SW480 (cell line): Measurements from ENCODE around the gene DLGAP1.

Experiments
- DNase-seq: peaks from one replicate; pipeline ENCODE4 v3.0.0-alpha.2; 2016; ENCODE audit warnings: low spot score

The DLGAP1 gene

DNA sequence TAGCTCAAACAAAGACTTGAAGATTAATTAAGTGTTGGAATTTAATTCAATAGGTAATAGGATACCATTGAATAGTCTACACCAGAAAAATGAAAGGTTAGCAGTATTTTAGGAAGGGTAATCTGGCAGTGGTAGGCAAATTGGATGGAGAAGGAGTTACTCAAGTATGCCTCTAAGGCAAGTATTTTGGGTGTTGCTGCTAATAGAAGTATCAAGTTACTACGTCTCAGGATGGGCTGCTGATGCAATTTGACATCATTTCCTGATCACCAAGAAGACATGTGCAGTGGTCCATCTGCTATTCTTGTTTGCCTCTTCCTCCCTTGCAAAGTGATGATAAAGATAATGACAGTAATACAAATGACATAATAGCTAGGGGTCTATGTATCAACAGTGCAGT lies 519.8 kb downstream of the DLGAP1 start:
- DNase-seq: no peak

DNA sequence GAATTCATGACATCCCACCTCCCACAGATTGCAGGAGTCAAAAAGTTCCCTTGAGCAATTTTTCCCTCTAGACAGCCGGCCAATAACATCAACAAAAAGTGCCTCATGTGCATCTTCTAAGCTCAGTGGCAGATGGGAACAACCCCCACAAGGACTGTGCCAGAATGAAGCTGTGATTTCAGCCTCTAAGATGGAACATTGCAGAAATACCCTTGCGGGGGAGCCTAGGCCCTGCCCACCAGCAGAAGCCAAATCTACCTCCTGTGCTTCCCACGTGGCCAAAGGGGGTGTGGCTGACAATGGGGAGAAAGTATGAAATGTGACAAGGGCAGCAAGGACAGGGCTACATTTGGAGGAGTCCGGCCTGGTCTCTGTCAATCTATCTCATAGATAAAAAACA lies 522.8 kb downstream of the DLGAP1 start:
- DNase-seq: no peak

DNA sequence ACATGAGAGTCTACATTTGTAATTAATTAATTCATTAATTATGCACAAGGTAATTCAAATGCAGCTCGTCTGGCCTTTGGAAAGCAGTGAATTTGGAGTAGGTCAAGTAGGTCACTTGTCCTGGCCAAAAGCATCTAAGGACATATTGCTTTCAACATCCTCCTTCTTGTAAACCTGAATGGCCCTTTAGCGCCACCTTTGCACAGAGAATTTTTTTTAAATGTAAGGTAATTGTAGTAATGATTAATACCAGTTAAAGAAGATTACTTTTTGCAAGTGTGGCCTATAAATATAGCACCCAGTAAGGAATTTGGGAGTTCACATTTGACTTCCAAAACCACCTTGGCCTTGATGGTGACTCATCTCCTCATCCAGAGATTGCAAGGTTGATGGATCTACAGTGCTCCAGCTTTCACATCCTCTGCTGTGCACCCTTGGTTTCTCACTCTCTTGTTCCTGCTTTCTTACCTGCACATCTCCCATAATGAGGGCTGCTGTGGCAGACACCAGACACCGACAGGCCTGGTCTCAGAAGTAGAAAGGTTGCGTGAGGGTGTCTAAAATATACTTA lies 523.5 kb downstream of the DLGAP1 start:
- DNase-seq: no peak

DNA sequence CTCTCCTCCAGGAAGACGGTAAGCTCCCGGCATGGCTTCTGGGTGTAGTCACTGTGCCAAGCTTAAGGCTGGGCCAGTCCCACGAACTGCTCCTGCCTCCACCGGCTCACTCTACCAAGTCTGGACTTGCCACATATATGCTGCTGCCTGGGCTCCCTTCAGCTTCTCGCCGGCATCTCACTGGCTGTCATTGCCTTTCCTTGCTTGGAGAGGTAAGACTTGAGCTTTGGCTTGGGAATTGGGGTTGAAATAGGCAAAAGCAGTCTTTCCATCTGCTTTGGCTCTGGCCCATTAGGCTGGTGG lies 524.1 kb downstream of the DLGAP1 start:
- DNase-seq: no peak

DNA sequence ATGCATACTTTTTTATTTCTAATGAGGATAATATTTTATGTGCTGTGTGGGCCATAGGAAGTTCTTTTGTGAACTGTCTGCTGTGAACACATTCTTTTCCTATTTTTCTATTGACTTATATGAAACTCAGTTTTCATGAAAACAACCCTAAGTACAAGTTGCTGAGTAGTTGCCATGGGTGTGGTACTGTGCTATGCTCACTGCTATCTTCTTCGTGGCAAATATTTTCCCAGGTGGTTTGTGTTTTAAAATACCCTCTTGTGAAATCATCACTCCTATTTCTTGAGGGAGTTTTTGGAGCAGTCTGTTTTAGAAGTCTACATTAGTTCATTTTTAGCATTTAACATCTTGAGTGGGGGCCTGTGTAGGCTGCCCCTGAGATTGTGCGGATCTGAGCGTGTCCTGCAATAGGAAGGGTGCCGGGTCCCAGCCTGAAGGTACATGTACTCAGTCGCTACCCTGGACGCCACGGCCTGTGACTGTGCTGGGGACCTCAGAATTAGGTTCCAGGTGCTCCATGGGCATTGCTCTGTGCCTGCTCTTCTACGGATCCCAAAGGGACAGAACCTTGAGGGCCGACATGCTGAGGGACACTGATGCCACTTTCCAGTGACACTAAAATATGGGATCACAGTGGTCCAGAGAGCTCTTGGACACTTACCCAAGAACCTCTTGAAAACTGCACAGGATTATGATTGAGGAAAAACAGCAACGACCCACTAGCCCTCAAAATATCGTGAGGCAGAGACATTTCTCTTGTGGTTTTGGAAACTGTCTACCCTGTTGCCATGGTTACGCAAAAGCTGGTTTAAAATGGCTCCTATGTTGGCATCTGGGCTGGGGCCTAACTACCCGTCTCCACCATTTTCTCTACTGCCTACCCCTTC lies 524.7 kb downstream of the DLGAP1 start:
- DNase-seq: no peak

DNA sequence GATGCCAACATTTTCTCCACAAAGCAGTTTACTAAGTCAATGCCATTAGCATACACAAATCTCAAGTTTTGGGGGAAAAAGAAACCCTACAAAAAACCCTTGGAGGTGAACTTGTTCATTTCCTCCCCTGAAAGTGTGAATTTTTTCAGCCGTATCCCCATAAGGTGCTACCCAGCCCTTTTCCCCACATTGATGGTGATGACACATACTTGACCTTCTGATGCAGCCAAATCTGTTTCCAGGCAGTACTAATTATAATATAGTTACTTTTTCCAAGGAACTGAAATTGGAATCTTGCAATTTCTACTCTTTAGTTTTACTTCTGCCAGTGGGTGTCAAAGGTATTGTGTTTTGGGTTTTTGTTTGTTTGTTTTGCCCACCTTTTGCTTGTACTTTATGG lies 530.7 kb downstream of the DLGAP1 start:
- DNase-seq: no peak

DNA sequence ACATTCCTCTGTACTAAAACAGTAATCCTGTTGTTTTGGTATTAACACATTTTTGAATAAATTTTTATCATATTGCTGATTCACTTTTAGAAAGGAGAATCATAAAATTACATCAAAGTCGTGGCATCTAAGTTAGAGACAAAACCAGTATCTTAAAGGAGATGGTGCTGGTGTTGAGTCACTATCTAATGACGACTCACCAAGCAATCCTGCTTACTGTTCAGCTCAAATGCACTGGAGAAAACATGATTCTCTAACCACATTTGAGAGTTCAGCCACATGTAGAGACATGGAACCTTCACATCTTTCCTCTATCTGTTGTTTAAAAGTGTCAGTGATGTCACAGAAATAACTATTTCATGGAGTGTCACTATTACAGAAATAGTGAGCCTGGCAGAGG lies 531.4 kb downstream of the DLGAP1 start:
- DNase-seq: no peak

DNA sequence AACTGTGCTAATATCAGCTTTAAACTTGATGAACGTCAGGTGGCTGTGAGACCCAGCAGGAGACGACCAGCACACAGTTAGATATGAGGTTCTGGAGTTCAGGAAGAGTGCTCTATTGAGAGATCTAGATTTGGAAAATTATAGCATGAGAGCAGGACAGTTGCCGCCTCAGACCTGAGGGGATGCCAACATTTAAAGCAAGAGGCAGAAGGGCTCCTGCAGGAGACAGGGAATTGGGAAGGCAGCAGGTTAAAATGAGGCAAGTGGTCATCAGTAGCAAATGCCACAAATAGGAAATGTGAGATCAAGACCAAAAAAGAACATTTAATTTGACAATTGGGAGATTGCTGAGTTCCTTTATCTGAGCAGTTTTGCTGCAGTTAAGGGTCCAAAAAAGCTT lies 533.3 kb downstream of the DLGAP1 start:
- no peak for DNase-seq

DNA sequence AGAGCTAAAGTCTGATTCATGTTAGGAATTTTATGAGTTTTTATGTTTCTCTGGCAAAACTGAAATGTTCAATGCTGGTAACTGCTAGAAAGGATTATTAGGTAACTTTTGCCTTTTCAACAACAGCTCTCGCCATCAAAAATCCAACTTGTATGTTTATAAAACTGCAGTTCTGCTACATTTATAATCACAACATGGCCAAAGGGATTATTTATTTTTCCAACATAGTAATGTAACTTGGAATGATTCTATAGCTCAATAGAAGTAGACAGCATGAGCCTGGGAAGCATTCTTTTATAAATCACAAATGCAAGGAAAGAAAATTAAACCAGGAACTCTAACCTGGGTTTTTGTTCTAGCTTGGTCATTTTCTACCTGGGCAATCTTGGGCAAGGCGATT lies 534.3 kb downstream of the DLGAP1 start:
- DNase-seq: no peak

DNA sequence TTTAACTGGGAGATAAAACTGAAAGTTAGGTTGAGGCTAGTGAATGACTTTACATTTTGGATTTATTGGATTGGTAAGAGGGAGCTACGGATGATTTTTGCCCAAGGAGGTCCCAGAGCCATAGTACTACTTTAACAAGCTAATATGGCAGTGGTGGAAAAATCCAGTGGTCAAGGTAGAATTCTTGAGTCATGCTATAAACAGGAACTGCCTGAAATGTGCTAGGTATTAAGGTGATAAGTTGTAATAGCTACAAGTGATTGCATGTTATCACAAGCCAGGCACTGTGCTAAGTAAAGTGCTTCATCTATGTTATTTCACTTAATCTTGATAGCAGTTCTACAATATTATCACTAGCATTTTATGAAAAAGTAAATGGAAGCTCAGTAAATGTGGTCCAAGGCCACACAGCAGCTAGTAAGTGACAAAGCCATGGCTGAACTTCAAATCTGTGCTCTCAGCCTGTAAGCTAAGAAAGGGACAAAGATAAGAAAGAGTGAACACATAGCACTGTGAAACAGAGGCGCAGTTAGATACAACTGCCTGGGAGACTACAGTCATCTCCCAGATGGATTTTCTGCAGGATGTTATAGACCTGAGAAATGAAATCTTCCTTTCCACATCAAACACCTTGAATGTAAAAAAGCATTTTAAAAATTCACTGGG lies 535.6 kb downstream of the DLGAP1 start:
- no peak for DNase-seq

DNA sequence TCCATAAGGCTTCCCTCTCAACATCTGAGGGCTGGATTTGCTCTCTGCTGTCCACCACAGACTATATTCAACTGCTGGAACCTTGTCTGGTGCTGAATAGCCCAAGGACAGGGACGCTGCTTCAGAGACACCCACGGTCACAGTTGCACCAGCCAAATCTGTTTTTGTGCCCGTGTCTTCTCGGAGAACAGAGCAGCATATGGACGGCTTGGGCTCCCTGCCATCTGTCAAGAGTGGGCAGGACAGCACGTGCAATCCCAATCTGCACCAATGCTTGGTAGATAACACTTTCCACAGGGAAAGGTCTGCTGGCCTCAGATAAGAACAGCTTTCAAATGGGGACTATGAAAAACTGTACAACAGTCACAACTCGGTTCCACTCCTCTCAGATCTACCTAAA lies 539.0 kb downstream of the DLGAP1 start:
- DNase-seq: no peak

DNA sequence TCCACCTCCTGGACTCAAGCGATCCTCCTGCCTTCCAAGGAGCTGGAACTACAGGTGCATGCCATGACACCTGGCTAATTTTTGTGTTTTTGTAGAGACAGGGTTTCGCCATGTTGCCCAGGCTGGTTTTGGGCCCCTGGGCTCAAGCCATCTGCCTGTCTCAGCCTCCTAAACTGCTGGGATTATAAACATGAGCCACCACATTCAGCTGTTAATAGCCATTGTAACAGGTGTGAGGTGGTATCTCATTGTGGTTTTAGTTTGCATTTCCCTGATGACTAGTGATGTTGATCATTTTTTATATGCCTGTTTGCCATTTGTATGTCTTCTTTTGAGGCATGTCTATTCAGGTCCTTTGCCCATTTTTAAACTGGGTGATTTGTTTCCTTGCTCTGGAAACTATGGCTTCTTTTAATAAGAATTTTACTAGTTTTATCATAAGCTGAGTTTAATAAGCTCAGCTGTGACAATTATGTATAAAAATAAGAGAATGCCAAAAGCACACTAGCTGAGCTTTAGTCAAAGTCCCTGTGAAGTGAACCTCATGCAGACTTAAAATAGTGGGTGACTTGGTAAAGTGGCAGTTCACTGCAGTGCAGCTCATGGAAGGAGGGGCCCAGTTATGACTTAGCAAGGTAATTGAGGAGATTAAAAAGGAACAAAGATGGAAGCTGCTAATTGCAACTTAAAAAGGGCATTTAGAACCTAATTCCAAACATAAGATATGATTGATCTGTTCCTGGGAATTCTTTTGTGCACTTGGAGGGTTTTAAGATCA lies 540.1 kb downstream of the DLGAP1 start:
- no peak for DNase-seq

DNA sequence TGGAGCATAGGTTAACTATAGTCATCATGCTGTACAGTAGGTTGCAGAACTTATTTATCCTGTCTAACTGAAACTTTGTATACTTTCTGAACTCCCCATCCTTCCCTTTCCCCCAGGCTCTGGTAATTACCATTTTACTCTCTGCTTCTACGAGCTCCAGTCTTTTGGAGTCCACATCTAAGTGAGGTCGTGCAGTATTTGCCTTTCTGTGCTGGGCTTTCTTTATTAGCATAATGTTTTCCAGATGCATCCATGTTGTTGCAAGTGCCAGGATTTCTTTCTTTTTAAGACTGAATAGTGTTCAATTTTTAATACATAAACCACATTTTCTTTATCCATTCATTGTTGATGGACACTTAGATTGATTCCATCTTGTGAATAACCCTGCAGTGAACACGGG lies 541.0 kb downstream of the DLGAP1 start:
- no peak for DNase-seq

DNA sequence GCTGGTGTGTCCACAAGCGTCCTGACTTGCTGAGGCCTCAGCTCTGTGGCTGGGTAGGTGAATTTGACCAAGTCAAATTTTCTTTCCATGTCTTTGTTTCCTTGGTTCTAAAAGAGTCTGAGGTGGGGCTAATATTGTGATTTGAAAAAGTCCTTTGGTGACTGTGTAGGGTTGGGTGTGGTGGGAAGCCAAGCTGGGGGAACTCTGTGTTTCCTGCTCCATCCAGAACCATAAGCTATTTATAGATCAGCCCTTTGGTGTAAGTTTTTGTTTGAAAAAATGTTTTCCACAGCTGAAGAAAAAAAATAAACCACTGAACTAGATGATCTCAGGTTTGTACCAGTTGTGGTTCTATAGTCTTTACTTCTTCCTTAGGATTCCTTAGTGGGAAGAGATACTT lies 542.4 kb downstream of the DLGAP1 start:
- no peak for DNase-seq

DNA sequence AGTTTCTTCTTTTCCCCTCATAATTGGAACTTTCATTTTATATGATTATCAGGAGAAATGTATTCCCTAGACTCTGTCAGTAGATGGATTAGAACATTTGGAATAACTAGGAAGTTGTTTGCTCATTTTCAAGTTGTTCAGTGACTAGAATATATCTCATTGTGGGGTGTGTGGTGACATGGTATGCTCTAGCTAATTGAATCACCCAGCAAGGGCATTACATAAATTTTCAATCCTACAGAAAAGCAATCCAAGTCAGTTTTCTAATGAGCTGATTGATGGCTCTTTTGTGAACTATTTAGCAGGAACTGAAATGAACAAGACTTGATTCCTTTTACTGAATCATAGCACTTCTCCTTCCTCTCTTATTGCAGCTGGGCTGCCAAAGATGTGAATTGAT lies 543.7 kb downstream of the DLGAP1 start:
- no peak for DNase-seq

DNA sequence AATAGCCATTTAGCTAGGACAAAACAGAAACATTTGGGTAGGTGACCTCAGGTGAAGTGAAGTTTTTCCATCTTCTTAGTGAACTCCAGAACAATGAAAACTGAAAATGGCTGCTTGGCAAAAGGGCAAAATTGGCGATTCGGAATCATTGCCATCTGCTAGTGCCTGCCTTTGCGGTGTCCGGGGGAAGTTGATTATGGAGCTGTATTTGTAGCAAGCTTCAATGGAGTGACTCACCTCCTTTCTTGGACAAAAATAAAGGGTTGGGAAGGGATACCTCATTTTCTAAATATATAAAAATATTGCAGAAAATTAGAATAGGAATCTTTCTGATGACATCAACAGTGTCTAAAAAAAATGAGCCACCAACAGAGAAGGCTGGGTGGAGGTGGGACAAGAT lies 544.6 kb downstream of the DLGAP1 start:
- DNase-seq: no peak

DNA sequence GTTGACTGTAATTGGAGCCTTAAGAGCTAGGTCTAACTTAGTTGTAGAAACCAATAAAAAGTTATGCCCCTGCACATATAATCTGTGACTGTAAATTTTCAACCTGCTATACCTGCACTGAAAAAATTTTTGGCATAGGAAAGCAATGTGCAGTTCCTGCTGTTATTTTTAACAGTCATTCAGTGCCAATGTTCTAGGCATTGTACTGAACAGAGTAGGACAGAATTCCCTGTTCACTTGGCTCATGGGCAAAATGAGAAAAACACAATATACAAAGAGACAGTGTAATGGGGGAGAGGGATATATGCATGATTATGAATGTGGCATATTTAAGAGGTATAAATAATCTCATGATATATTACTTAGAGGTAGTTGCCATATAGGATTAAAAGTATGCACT lies 547.2 kb downstream of the DLGAP1 start:
- no peak for DNase-seq

DNA sequence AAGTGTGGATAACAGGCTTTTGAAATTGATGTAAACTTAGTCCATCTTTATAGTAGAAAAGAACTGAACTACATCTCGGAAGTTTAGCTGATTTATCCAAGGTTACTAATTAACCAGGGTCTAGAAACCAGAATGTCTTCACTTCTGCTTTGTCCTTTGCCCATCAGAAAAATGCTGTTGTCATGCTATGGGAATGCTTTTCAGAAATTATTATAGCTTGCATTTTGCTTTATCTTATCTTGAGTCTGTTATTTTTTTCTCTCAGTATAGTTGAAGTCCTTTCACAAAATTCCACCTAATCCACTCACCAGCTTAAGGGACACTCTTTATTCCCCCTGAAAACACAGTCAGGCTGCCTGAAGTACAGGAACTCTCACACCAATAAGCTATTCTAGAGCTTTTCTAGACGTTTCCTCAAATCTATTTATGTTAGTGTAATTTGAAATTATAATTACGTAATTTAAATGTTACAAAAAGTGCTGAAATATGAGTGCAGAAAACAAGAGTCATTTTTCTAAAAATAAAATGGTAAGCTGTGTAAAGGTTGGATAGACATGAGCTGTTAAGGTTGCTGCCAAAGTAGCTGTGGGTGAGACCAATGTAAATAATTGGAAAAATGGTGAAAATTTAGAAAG lies 548.9 kb downstream of the DLGAP1 start:
- DNase-seq: no peak

DNA sequence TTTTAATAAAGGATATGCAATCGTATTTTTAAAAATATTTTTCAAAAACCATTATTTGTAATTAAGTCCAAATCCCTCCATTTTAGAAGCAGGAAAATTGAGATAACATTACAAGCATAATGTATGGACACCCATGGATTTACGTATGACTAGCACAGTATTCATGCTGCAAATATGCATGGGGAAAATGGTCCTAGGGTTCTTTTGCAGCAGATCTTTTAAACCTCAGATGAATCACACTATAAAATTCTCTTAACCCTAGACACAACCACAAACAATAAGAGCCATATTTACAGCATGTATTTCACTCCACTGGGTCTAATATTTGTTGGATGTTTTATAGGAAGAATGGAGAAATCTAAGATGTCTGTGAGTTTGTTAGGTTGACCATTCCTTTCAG lies 551.8 kb downstream of the DLGAP1 start:
- no peak for DNase-seq

DNA sequence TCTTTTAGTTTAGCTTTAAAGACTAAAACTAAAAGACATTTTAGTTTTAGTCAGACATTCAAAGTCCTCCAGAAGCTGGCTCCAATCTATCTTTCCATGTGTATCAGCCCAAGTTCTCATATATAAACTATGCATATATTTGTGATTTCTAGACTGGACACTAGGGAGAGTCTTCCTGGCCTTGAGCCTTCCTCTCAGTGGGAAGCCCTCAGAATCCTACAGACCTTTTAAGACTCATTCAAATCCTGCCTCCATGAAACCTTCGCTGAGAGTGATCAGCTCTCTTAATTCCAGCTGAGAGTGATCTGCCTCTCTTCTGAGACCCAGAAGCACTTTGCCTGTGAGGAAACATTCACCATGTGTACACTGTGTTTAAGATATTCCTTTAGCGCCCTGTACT lies 552.4 kb downstream of the DLGAP1 start:
- no peak for DNase-seq

DNA sequence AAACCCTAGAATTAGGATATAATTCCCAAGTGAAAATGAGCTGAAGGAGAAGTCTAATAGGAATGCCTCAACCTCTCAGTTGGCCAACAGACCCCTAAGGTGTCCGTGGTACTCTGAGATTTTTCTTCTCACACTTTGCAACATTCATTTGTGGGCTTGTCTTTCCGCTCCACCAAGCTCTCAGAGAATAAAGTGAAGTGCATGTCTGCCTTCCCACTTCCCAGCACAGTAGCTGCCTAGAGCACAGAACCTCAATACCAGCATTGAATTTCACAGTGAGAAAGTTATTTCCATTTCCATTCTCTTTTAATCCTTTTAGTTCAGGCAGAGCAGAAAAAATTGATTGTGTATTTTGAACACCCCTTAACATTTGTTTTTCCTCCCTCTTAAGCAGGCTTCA lies 553.3 kb downstream of the DLGAP1 start:
- DNase-seq: no peak

DNA sequence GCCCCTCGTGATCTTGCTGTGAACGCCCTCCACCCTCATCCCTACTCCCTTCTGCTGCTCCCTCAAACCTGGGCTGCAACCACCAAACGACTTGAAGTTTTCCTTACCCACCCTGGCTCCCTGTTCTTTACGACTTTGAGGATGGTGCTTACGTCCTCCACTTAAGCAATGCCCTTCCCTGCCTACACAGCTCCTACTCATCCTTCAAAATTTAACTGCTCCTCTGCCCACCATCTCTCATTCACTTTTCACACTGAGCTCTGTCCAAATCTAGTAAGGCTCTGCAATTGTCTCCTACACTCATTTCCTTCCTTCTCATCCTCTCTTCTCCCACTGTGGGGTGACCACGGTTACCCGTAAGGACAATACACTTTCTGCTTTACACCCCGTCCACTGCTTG lies 554.1 kb downstream of the DLGAP1 start:
- DNase-seq: no peak
